Measurements from ENCODE around the gene RAB5B.

GRCh38 chr12:56013482-56013881 lies 39.6 kb downstream of the RAB5B start:
- TF ChIP-seq CTCF (IDR thresholded peaks at IDR 0.05; ENCODE audit: insufficient read depth, low read length, poor library complexity, severe bottlenecking) (no peak), EZH2phosphoT487 (conservative IDR thresholded peaks at IDR 0.05; ENCODE audit: low read length) (no peak)
